Measurements from ENCODE around the gene ZBTB16. TPM values are rescaled to one million over a fixed set of nuclear protein-coding genes. Genes with fewer than 3 reads are reported as not detected.

The ZBTB16 gene
- total RNA-seq, 4 donors from 2014 or later, result 82.7 to 375 (median 189) TPM

GRCh38 chr11:114063149-114063828, 3.8 kb downstream of the ZBTB16 start:
- TF ChIP-seq CTCF (IDR thresholded peaks at IDR 0.05), result no peak
- no peak for ATAC-seq (ENCODE audit: low FRiP score)
- no peak for DNase-seq (ENCODE audit: low spot score)

GRCh38 chr11:114063829-114064201, 4.3 kb downstream of the ZBTB16 start:
- ATAC-seq (ENCODE audit: low FRiP score) (no peak), DNase-seq (ENCODE audit: low spot score) (no peak)
- TF ChIP-seq CTCF (IDR thresholded peaks at IDR 0.05), result no peak

- TF ChIP-seq CTCF (IDR thresholded peaks at IDR 0.05), result no peak
- ATAC-seq (ENCODE audit: low FRiP score) (no peak), DNase-seq (ENCODE audit: low spot score) (no peak)
These were observed 4.7 kb downstream of the ZBTB16 start for GRCh38 chr11:114064216-114064615.

- ATAC-seq (ENCODE audit: low FRiP score) (no peak), DNase-seq (ENCODE audit: low spot score) (no peak)
- TF ChIP-seq CTCF (IDR thresholded peaks at IDR 0.05), result no peak
These were observed 5.6 kb downstream of the ZBTB16 start for GRCh38 chr11:114065094-114065493.

- ATAC-seq (ENCODE audit: low FRiP score) (no peak), DNase-seq (ENCODE audit: low spot score) (no peak)
- TF ChIP-seq CTCF (IDR thresholded peaks at IDR 0.05), result no peak
These were observed 6.6 kb downstream of the ZBTB16 start for GRCh38 chr11:114066046-114066648.

- TF ChIP-seq CTCF (IDR thresholded peaks at IDR 0.05), result no peak
- no peak for ATAC-seq (ENCODE audit: low FRiP score)
These were observed 8.8 kb downstream of the ZBTB16 start for GRCh38 chr11:114068327-114068726.

More at GRCh38 chr11:114068327-114068726, 8.8 kb downstream of the ZBTB16 start:
- no peak for DNase-seq (ENCODE audit: low spot score)

Measured in omental fat pad (tissue), 4 donors.